Spleen (tissue), 11 donors: ENCODE data around the gene PLOD2. TPM values are rescaled to one million over a fixed set of nuclear protein-coding genes. Genes with fewer than 3 reads are reported as not detected.

Experiments used
- DNase-seq: peaks from one replicate; pipeline ENCODE4 v3.0.0-alpha.2; 2020
- H3K27ac ChIP-seq, 8 donors: fragments of 200-600 bp; sonication (generic) in 7 of 8; 1 replicate in 4 of 8; 2 replicates in 4 of 8; pipeline versions ENCODE4 v1.5.0 to v1.8.0; 2016 to 2021; ENCODE audit warnings: inconsistent platforms in 4 of 8, mild to moderate bottlenecking in 4 of 8, moderate library complexity in 1 of 8
- H3K27me3 ChIP-seq, 7 donors: fragments of 200-600 bp; sonication (generic) in 6 of 7; replicated peaks in 1 of 7; 1 replicate in 4 of 7; 2 replicates in 3 of 7; pipeline versions ENCODE4 v1.5.0 to v1.8.0; 2016 to 2021; ENCODE audit warnings: inconsistent platforms in 3 of 7, mild to moderate bottlenecking in 1 of 7
- H3K36me3 ChIP-seq, 6 donors: fragments of 200-600 bp; sonication (generic) in 5 of 6; 1 replicate in 4 of 6; 2 replicates in 2 of 6; pipeline versions ENCODE4 v1.5.0 to v1.8.0; 2016 to 2021; ENCODE audit warnings: inconsistent platforms in 2 of 6
- H3K4me1 ChIP-seq, 6 donors: fragments of 200-600 bp; sonication (generic) in 5 of 6; 1 replicate in 3 of 6; 2 replicates in 3 of 6; pipeline versions ENCODE4 v1.5.0 to v1.8.0; 2016 to 2021; ENCODE audit warnings: inconsistent platforms in 3 of 6
- H3K4me3 ChIP-seq, 8 donors: fragments of 200-600 bp; sonication (generic) in 7 of 8; 1 replicate in 4 of 8; 2 replicates in 4 of 8; pipeline versions ENCODE4 v1.5.0 to v1.8.0; 2016 to 2021; ENCODE audit warnings: inconsistent platforms in 4 of 8, mild to moderate bottlenecking in 4 of 8, moderate library complexity in 2 of 8
- H3K9me3 ChIP-seq, 8 donors: fragments of 200-600 bp; sonication (generic) in 7 of 8; 1 replicate in 4 of 8; 2 replicates in 4 of 8; pipeline versions ENCODE4 v1.5.0 to v1.8.0; 2016 to 2021; ENCODE audit warnings: inconsistent platforms in 4 of 8
- CTCF ChIP-seq, 11 experiments: fragments of 200-600 bp in 7 of 11; fragments of 450-650 bp in 4 of 11; sonication (generic) in 4 of 11; IDR thresholded peaks in 8 of 11; conservative IDR thresholded peaks in 3 of 11; 1 replicate in 7 of 11; 2 replicates in 4 of 11; pipeline versions ENCODE4 v1.4.0 to v1.8.0; 2016 to 2021; ENCODE audit warnings: antibody characterized with exemption in 11 of 11, inconsistent platforms in 4 of 11, mild to moderate bottlenecking in 1 of 11
- POLR2A ChIP-seq, 3 donors: fragments of 450-650 bp; IDR thresholded peaks; one replicate each; pipeline ENCODE4 v1.5.1; 2017; ENCODE audit warnings: antibody characterized with exemption in 3 of 3, mild to moderate bottlenecking in 1 of 3
- POLR2AphosphoS5 ChIP-seq, 3 donors: sonication (generic); formaldehyde crosslinking; IDR thresholded peaks; one replicate each; pipeline ENCODE4 v1.5.1; 2017; ENCODE audit warnings: antibody characterized with exemption in 3 of 3
- WGBS, 5 donors: extraction: QIAGEN DNeasy Blood & Tissue Kit in 3 of 5; methylation state at CpG; one replicate each; pipeline versions ENCODE4 v1.1.5 to v1.1.7; 2013 to 2018; 5-methylcytosine and 5-hydroxymethylcytosine counted together
- intact Hi-C: fragments of 100-400 bp; cut with DNase I; formaldehyde crosslinking; loops from one replicate; pipeline ENCODE4 v1.15.0; 2023; ENCODE audit warnings: low total_unique reads
- polyA plus RNA-seq, 3 donors: library from polyadenylated mRNA; stranded (reverse); fragments of 200-250 nt; gene quantifications; one replicate each; pipeline ENCODE4 v1.2.1, GENCODE V29; 2013
- total RNA-seq, 7 donors: library from RNA; depleted of rRNA in 3 of 7; stranded (reverse); fragments of >200 nt in 3 of 7; fragmentation: NEBNext Ultra II Directional in 4 of 7; extraction: Animal tissue kit (Norgen Biotek cat#: 25700) in 4 of 7; gene quantifications; one replicate each; pipeline versions ENCODE4 v1.1.0 to v1.2.1, GENCODE V29; 2016 to 2021
- donor health status: healthy with polysubstance abuse.
- donor health status: DM: no; HTN: no; CAD: no; lungs with moderate emphysema.
- donor health status: DM: no; HTN: no; CAD: no.
- donor health status: Bipolar disorder and iron deficiency.
- donor health status: healthy.
- donor health status: DM: no; HTN: no; CAD: no.
- donor health status: DM: yes; HTN: yes; CAD: no.

PLOD2 gene
- total and polyA plus RNA-seq, 10 donors = 3.5 to 35.8 (median 11.2) TPM

GRCh38 chr3:146199762-146200161 is 38.8 kb upstream of the PLOD2 start:
- 95 to 98% (median 96%) methylated on average over 5 of the region's 5 CpGs for WGBS, 5 donors
- intact Hi-C loops = no loop called here
- peaks cover 0 to 9% (median 0%) of the 10 kb centered on the region in 6 donors for H3K4me1 ChIP-seq
- H3K9me3 ChIP-seq = no peaks in the 10 kb centered on the region
- no peak for DNase-seq
- H3K27ac ChIP-seq = no peak overlapping the region
- no peak for TF ChIP-seq POLR2AphosphoS5 (IDR thresholded peaks at IDR 0.05)
- no peak for TF ChIP-seq CTCF (IDR thresholded peaks at IDR 0.05 in 8 of 11, conservative IDR thresholded peaks at IDR 0.05 in 3 of 11)
- TF ChIP-seq POLR2A (IDR thresholded peaks at IDR 0.05) = no peak
- no peak overlapping the region for H3K4me3 ChIP-seq
- H3K27me3 ChIP-seq = no peaks in the 10 kb centered on the region
- no peaks in the 10 kb centered on the region for H3K36me3 ChIP-seq

DNA sequence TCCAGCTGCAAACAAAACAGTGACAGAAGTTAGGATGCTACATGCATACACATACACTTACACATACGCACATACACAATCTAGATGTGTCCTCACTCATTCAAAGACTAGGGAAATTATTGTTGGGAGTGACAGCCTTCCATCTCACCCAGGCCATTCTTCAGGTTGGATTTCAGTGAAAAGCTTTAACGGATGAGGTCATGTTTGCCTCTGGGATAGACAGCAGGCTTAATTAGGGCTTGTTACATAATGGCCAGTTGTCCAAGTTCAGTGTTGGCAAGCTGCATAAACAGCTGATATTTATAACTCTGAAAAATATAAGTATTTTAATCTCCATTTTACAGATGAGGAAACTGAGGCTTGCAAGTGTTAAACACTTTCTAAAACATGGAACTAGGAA is 35.8 kb upstream of the PLOD2 start:
- no peak for DNase-seq
- Histone ChIP-seq H3K27ac (no peak overlapping the region), H3K4me1 (peaks cover 0 to 9% (median 0%) of the 10 kb centered on the region in 6 donors), H3K36me3 (no peaks in the 10 kb centered on the region), H3K27me3 (no peaks in the 10 kb centered on the region), H3K4me3 (no peak overlapping the region), H3K9me3 (no peaks in the 10 kb centered on the region)
- intact Hi-C loops = no loop called here
- no peak for TF ChIP-seq POLR2AphosphoS5 (IDR thresholded peaks at IDR 0.05)
- TF ChIP-seq CTCF (IDR thresholded peaks at IDR 0.05 in 8 of 11, conservative IDR thresholded peaks at IDR 0.05 in 3 of 11) = no peak
- TF ChIP-seq POLR2A (IDR thresholded peaks at IDR 0.05) = no peak
- WGBS, 5 donors = 87 to 100% (median 93%) methylated on average over 2 of the region's 2 CpGs

- Histone ChIP-seq H3K9me3 (no peaks in the 10 kb centered on the region), H3K4me3 (no peak overlapping the region), H3K4me1 (peaks cover 0 to 9% (median 0%) of the 10 kb centered on the region in 6 donors), H3K36me3 (no peaks in the 10 kb centered on the region), H3K27me3 (no peaks in the 10 kb centered on the region), H3K27ac (peak overlapping the region in 7 of 8 donors; percentile 33 to 62 (median 47))
- 31 to 68% (median 58%) methylated on average over 4 of the region's 4 CpGs for WGBS, 5 donors
- TF ChIP-seq POLR2AphosphoS5 (IDR thresholded peaks at IDR 0.05) = no peak
- no peak for TF ChIP-seq POLR2A (IDR thresholded peaks at IDR 0.05)
- no peak for TF ChIP-seq CTCF (IDR thresholded peaks at IDR 0.05 in 8 of 11, conservative IDR thresholded peaks at IDR 0.05 in 3 of 11)
- DNase-seq = no peak
- intact Hi-C loops = no loop called here
These were observed 34.6 kb upstream of the PLOD2 start for GRCh38 chr3:146195605-146196004.

DNA sequence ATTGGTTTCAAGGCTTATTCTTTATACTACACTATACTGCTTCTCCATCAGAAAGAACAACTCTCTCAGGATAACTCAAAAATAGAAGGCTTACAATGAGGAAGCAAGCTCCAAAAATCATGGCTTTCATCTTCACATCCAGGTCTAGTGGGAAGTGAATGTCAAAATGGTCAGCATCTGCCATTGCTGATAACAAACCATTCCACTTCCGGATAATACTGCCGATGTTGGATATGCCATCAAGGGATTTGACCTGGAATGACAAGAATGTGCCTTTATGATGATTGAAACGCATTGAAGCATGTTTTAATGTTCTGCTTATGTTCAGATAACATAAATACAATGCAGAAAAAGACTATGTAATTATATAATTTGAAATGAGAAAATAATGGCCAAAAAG is 34.0 kb upstream of the PLOD2 start:
- peak in 1 of 3 donors; percentile 77 for TF ChIP-seq POLR2AphosphoS5 (IDR thresholded peaks at IDR 0.05)
- TF ChIP-seq CTCF (IDR thresholded peaks at IDR 0.05 in 8 of 11, conservative IDR thresholded peaks at IDR 0.05 in 3 of 11) = no peak
- TF ChIP-seq POLR2A (IDR thresholded peaks at IDR 0.05) = no peak
- 42 to 66% (median 57%) methylated on average over 3 of the region's 3 CpGs for WGBS, 5 donors
- Histone ChIP-seq H3K4me3 (no peak overlapping the region), H3K27me3 (no peaks in the 10 kb centered on the region), H3K4me1 (peaks cover 0 to 9% (median 0%) of the 10 kb centered on the region in 6 donors), H3K27ac (peak overlapping the region in 6 of 8 donors; percentile 38 to 62 (median 50)), H3K9me3 (no peaks in the 10 kb centered on the region), H3K36me3 (no peaks in the 10 kb centered on the region)
- intact Hi-C loops = no loop called here
- DNase-seq = no peak
